ENCODE data around the gene NUDT11.

Gene NUDT11

GRCh38 chrX:51476930-51477329 is 19.5 kb downstream of the NUDT11 start:
- TF ChIP-seq CTCF (IDR thresholded peaks at IDR 0.05; ENCODE audit: low read length) (no peak), EZH2 (IDR thresholded peaks at IDR 0.05; ENCODE audit: borderline replicate concordance, low read length) (no peak)

GRCh38 chrX:51463322-51463721 is 33.1 kb downstream of the NUDT11 start:
- H3K27me3 ChIP-seq (ENCODE audit: insufficient read depth, low read length): no peaks in the 10 kb centered on the region
- H3K36me3 ChIP-seq (ENCODE audit: insufficient read depth, low read length): no peaks in the 10 kb centered on the region
- no peak overlapping the region for H3K4me2 ChIP-seq (ENCODE audit: low read length)
- H3K4me1 ChIP-seq (ENCODE audit: insufficient read depth, low read length, severe bottlenecking): no peaks in the 10 kb centered on the region
- H3K9me2 ChIP-seq (ENCODE audit: low read depth, low read length): no peaks in the 10 kb centered on the region
- H2AFZ ChIP-seq (ENCODE audit: low read length): no peak overlapping the region
- no peak for TF ChIP-seq CTCF (IDR thresholded peaks at IDR 0.05; ENCODE audit: low read length)
- TF ChIP-seq EZH2 (IDR thresholded peaks at IDR 0.05; ENCODE audit: borderline replicate concordance, low read length): no peak
- no peaks in the 10 kb centered on the region for H3K9me3 ChIP-seq (ENCODE audit: low read length)
- H3K27ac ChIP-seq (ENCODE audit: low read depth, low read length, poor library complexity, severe bottlenecking): no peak overlapping the region
- no peaks in the 10 kb centered on the region for H3K79me2 ChIP-seq (ENCODE audit: insufficient read depth, low read length)
- no peak overlapping the region for H3K9ac ChIP-seq (ENCODE audit: low read length)
- H3F3A ChIP-seq (ENCODE audit: insufficient read depth, low read length): no peaks in the 10 kb centered on the region
- H3K4me3 ChIP-seq (ENCODE audit: low read depth, low read length, poor library complexity, severe bottlenecking): no peak overlapping the region
- no peaks in the 10 kb centered on the region for H4K20me1 ChIP-seq (ENCODE audit: insufficient read depth, low read length)

More at GRCh38 chrX:51476930-51477329, 19.5 kb downstream of the NUDT11 start:
- H4K20me1 ChIP-seq (ENCODE audit: insufficient read depth, low read length): no peaks in the 10 kb centered on the region
- no peak overlapping the region for H3K4me2 ChIP-seq (ENCODE audit: low read length)
- no peak overlapping the region for H3K9ac ChIP-seq (ENCODE audit: low read length)
- no peak overlapping the region for H3K4me3 ChIP-seq (ENCODE audit: low read depth, low read length, poor library complexity, severe bottlenecking)
- no peak overlapping the region for H3K27ac ChIP-seq (ENCODE audit: low read depth, low read length, poor library complexity, severe bottlenecking)
- no peaks in the 10 kb centered on the region for H3K79me2 ChIP-seq (ENCODE audit: insufficient read depth, low read length)
- H3F3A ChIP-seq (ENCODE audit: insufficient read depth, low read length): no peaks in the 10 kb centered on the region
- H3K9me3 ChIP-seq (ENCODE audit: low read length): no peaks in the 10 kb centered on the region
- no peaks in the 10 kb centered on the region for H3K9me2 ChIP-seq (ENCODE audit: low read depth, low read length)
- H3K27me3 ChIP-seq (ENCODE audit: insufficient read depth, low read length): no peaks in the 10 kb centered on the region
- no peaks in the 10 kb centered on the region for H3K36me3 ChIP-seq (ENCODE audit: insufficient read depth, low read length)
- H3K4me1 ChIP-seq (ENCODE audit: insufficient read depth, low read length, severe bottlenecking): no peaks in the 10 kb centered on the region
- no peak overlapping the region for H2AFZ ChIP-seq (ENCODE audit: low read length)

GRCh38 chrX:51461053-51462044 is 35.0 kb downstream of the NUDT11 start:
- Histone ChIP-seq H3K79me2 (ENCODE audit: insufficient read depth, low read length) (no peaks in the 10 kb centered on the region), H3K4me1 (ENCODE audit: insufficient read depth, low read length, severe bottlenecking) (no peaks in the 10 kb centered on the region), H3K36me3 (ENCODE audit: insufficient read depth, low read length) (no peaks in the 10 kb centered on the region), H3K9me3 (ENCODE audit: low read length) (no peaks in the 10 kb centered on the region), H3K27me3 (ENCODE audit: insufficient read depth, low read length) (no peaks in the 10 kb centered on the region), H3K9ac (ENCODE audit: low read length) (no peak overlapping the region), H3K9me2 (ENCODE audit: low read depth, low read length) (no peaks in the 10 kb centered on the region), H3K4me2 (ENCODE audit: low read length) (no peak overlapping the region), H2AFZ (ENCODE audit: low read length) (no peak overlapping the region), H3K4me3 (ENCODE audit: low read depth, low read length, poor library complexity, severe bottlenecking) (no peak overlapping the region), H4K20me1 (ENCODE audit: insufficient read depth, low read length) (no peaks in the 10 kb centered on the region), H3K27ac (ENCODE audit: low read depth, low read length, poor library complexity, severe bottlenecking) (no peak overlapping the region), H3F3A (ENCODE audit: insufficient read depth, low read length) (no peaks in the 10 kb centered on the region)
- no peak for TF ChIP-seq EZH2 (IDR thresholded peaks at IDR 0.05; ENCODE audit: borderline replicate concordance, low read length)
- TF ChIP-seq CTCF (IDR thresholded peaks at IDR 0.05; ENCODE audit: low read length): peak; percentile 57

All from OCI-LY1 (cell line).